Gastroesophageal sphincter (tissue), 4 donors: Measurements from ENCODE around the gene SLC22A5. TPM values are rescaled to one million over a fixed set of nuclear protein-coding genes. Genes with fewer than 3 reads are reported as not detected.

Experiments
- ATAC-seq: fragments of 150-250 bp; one replicate; pipeline ENCODE4 v1.9.1; 2016; ENCODE audit warnings: mild to moderate bottlenecking, moderate library complexity
- H3K27ac ChIP-seq, 4 donors: fragments of 200-600 bp; sonication (generic) in 3 of 4; 1 replicate in 3 of 4; 2 replicates in 1 of 4; pipeline ENCODE4 v1.5.1; 2016 to 2019
- H3K27me3 ChIP-seq: fragments of 200-600 bp; sonication (generic); one replicate; pipeline ENCODE4 v1.5.1; 2019
- H3K36me3 ChIP-seq, 2 donors: fragments of 200-600 bp; sonication (generic); one replicate each; pipeline ENCODE4 v1.5.1; 2019; ENCODE audit warnings: control low read depth in 1 of 2
- H3K4me1 ChIP-seq, 3 donors: fragments of 200-600 bp; sonication (generic); 1 replicate in 2 of 3; 2 replicates in 1 of 3; pipeline ENCODE4 v1.5.1; 2016 to 2019; ENCODE audit warnings: control low read depth in 2 of 3
- H3K4me3 ChIP-seq, 2 donors: fragments of 200-600 bp; sonication (generic); one replicate each; pipeline ENCODE4 v1.5.1; 2019; ENCODE audit warnings: mild to moderate bottlenecking in 1 of 2, moderate library complexity in 1 of 2
- H3K9me3 ChIP-seq, 3 donors: fragments of 200-600 bp; sonication (generic); one replicate each; pipeline ENCODE4 v1.5.1; 2017 to 2019; ENCODE audit warnings: control low read depth in 2 of 3
- CTCF ChIP-seq, 4 experiments: fragments of 200-600 bp in 2 of 4; fragments of 450-650 bp in 2 of 4; sonication (generic) in 1 of 4; IDR thresholded peaks; one replicate each; pipeline ENCODE4 v1.5.1; 2017 to 2019; ENCODE audit warnings: antibody characterized with exemption in 4 of 4, mild to moderate bottlenecking in 2 of 4, moderate library complexity in 2 of 4
- EP300 ChIP-seq: sonication (generic); formaldehyde crosslinking; IDR thresholded peaks from one replicate; pipeline ENCODE4 v1.6.1; 2017; ENCODE audit warnings: antibody characterized with exemption, mild to moderate bottlenecking
- POLR2A ChIP-seq, 2 donors: fragments of 450-650 bp; IDR thresholded peaks; one replicate each; pipeline ENCODE4 v1.6.1; 2017; ENCODE audit warnings: antibody characterized with exemption in 2 of 2, mild to moderate bottlenecking in 2 of 2, moderate library complexity in 1 of 2
- POLR2AphosphoS5 ChIP-seq: sonication (generic); formaldehyde crosslinking; IDR thresholded peaks from one replicate; pipeline ENCODE4 v1.6.1; 2017; ENCODE audit warnings: antibody characterized with exemption
- WGBS, 2 donors: methylation state at CpG; one replicate each; pipeline ENCODE4 v1.1.5; 2018; ENCODE audit warnings: low coverage in 1 of 2; 5-methylcytosine and 5-hydroxymethylcytosine counted together
- total RNA-seq, 4 donors: library from RNA; depleted of rRNA; stranded (reverse); fragments of >200 nt; gene quantifications; one replicate each; pipeline ENCODE4 v1.1.0, GENCODE V29; 2016

Gene SLC22A5
- total RNA-seq, 4 donors from 2014 or later: 6.5 to 9.6 (median 7.5) TPM

- Histone ChIP-seq H3K27me3 (no peaks in the 10 kb centered on the region), H3K4me3 (no peak overlapping the region), H3K4me1 (peaks cover 0 to 28% (median 0%) of the 10 kb centered on the region in 3 donors), H3K9me3 (no peaks in the 10 kb centered on the region), H3K36me3 (peaks cover 0 to 41% of the 10 kb centered on the region in 2 donors), H3K27ac (peak overlapping the region in 3 of 4 donors; percentile 7 to 53 (median 49))
- 50 to 63% methylated on average over 1 to 8 of the region's 16 CpGs for WGBS, 2 donors
- no peak for TF ChIP-seq POLR2A (IDR thresholded peaks at IDR 0.05)
- TF ChIP-seq CTCF (IDR thresholded peaks at IDR 0.05): no peak
- no peak for TF ChIP-seq EP300
- no peak for TF ChIP-seq POLR2AphosphoS5
- ATAC-seq: peak; percentile 23
These were observed 7.5 kb downstream of the SLC22A5 start for GRCh38 chr5:132376694-132377641.

GRCh38 chr5:132377738-132378137 is 8.2 kb downstream of the SLC22A5 start:
- Histone ChIP-seq H3K27me3 (no peaks in the 10 kb centered on the region), H3K27ac (peak overlapping the region in 2 of 4 donors; percentile 49 to 53), H3K4me3 (no peak overlapping the region), H3K4me1 (peaks cover 0 to 20% (median 0%) of the 10 kb centered on the region in 3 donors), H3K9me3 (no peaks in the 10 kb centered on the region), H3K36me3 (peaks cover 0 to 48% of the 10 kb centered on the region in 2 donors)
- WGBS, 2 donors: 70% methylated on average over 2 of the region's 7 CpGs; no CpG with 5 or more reads in 1 of the 2 donors
- TF ChIP-seq POLR2AphosphoS5 (no peak), EP300 (no peak), POLR2A (IDR thresholded peaks at IDR 0.05) (no peak), CTCF (IDR thresholded peaks at IDR 0.05) (no peak)
- no peak for ATAC-seq

DNA sequence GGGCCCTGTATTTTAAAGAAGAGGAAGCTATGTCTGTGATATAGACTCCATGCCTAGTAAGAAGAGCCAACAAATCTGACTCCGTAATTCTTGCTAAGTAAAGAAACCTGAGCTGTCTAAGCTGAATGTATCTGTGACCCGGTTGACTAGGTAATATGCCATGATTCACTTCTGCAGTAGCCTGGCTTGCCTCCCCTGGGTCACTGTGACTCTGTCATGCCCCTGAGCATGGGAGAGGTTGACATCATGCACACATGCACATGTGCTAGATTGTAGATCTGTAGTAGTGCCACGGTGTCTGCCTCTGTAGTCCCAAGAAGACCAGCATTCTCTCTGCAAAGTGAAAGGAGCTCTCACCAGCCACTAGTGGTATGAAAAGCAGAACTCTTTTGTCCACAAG is 9.1 kb downstream of the SLC22A5 start:
- Histone ChIP-seq H3K36me3 (peaks cover 0 to 48% of the 10 kb centered on the region in 2 donors), H3K27ac (no peak overlapping the region), H3K4me1 (peaks cover 0 to 19% (median 0%) of the 10 kb centered on the region in 3 donors), H3K9me3 (no peaks in the 10 kb centered on the region), H3K27me3 (no peaks in the 10 kb centered on the region), H3K4me3 (no peak overlapping the region)
- no peak for ATAC-seq
- 50 to 77% methylated on average over 1 to 2 of the region's 3 CpGs for WGBS, 2 donors
- TF ChIP-seq CTCF (IDR thresholded peaks at IDR 0.05): no peak

DNA sequence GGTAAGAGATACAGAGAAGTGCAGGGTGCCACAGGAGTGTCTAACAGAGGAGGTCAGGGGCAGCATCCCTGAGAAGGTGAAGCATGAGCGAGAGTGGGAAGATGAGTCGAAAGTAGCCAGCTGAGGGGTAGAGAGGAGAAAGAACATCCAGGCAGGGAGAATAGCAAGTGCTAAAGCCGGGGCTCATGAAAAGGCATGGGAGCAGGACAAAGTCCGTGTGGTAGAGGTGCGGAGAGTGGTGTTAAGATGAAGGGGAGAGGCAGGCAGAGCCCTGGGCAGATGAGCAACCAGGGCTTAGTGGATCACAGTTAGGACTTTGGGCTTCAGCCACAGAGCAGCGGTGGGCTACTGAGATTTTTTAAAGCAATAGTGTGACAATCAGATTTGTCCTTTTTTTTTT is 10.5 kb downstream of the SLC22A5 start:
- Histone ChIP-seq H3K27me3 (no peaks in the 10 kb centered on the region), H3K4me3 (no peak overlapping the region), H3K9me3 (no peaks in the 10 kb centered on the region), H3K27ac (no peak overlapping the region), H3K4me1 (peaks cover 0 to 20% (median 0%) of the 10 kb centered on the region in 3 donors), H3K36me3 (peaks cover 0 to 61% of the 10 kb centered on the region in 2 donors)
- no peak for ATAC-seq
- TF ChIP-seq POLR2AphosphoS5 (no peak), CTCF (IDR thresholded peaks at IDR 0.05) (no peak), POLR2A (IDR thresholded peaks at IDR 0.05) (no peak), EP300 (no peak)
- WGBS, 2 donors: 90 to 95% methylated on average over 4 to 6 of the region's 6 CpGs

DNA sequence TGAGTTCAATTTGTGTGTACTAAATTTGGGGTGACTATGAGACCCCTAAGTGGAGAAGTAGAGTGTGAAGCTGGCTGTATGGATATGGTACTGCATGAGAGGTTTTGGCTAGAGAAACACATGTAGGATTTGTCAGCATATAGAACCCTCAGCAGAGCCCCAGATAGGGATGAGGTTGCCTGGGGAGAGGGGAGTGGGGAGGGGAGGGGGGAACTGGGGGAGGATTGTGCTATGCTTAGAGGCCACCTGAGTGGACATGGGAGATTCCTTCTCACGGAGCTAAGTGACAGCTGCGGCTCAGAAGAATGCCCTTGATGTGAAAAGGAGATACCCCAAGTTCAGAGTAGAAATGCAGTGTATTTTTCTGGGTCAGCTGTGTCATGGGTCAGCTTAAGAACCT is 11.2 kb downstream of the SLC22A5 start:
- Histone ChIP-seq H3K9me3 (no peaks in the 10 kb centered on the region), H3K27me3 (no peaks in the 10 kb centered on the region), H3K36me3 (peaks cover 0 to 61% of the 10 kb centered on the region in 2 donors), H3K4me1 (peaks cover 0 to 27% (median 4%) of the 10 kb centered on the region in 3 donors), H3K27ac (no peak overlapping the region), H3K4me3 (no peak overlapping the region)
- no peak for TF ChIP-seq POLR2A (IDR thresholded peaks at IDR 0.05)
- TF ChIP-seq POLR2AphosphoS5: no peak
- no peak for TF ChIP-seq CTCF (IDR thresholded peaks at IDR 0.05)
- TF ChIP-seq EP300: no peak
- ATAC-seq: no peak
- WGBS, 2 donors: 88 to 92% methylated on average over 2 of the region's 2 CpGs
